GM23248 (cell line): ENCODE data around the gene PLCL2. TPM values are rescaled to one million over a fixed set of nuclear protein-coding genes. Genes with fewer than 3 reads are reported as not detected.
A peak's percentile ranks its signal among the peaks of the same experiment; 100 is the strongest.

Experiments used
- DNase-seq: peaks from one replicate; pipeline ENCODE4 v3.0.0-alpha.2; 2015
- H2AFZ ChIP-seq: fragments of 200-600 bp; sonication (generic); 2 replicates; pipeline ENCODE4 v1.6.1; 2016; ENCODE audit warnings: antibody characterized with exemption
- H3F3A ChIP-seq: fragments of 200-600 bp; sonication (generic); 2 replicates; pipeline ENCODE4 v1.6.1; 2016; ENCODE audit warnings: mild to moderate bottlenecking, antibody characterized with exemption, mixed run types; ENCODE audit not compliant: insufficient read depth
- H3K27ac ChIP-seq: fragments of 200-600 bp; sonication (generic); 2 replicates; pipeline ENCODE4 v1.5.1; 2016; ENCODE audit warnings: mild to moderate bottlenecking
- H3K27me3 ChIP-seq: fragments of 200-600 bp; sonication (generic); replicated peaks from 2 replicates; pipeline ENCODE4 v1.6.1; 2016; ENCODE audit warnings: mild to moderate bottlenecking; ENCODE audit not compliant: insufficient read depth
- H3K36me3 ChIP-seq: fragments of 200-600 bp; sonication (generic); 2 replicates; pipeline ENCODE4 v1.6.1; 2016; ENCODE audit warnings: low read depth, mild to moderate bottlenecking
- H3K4me1 ChIP-seq: fragments of 200-600 bp; sonication (generic); 2 replicates; pipeline ENCODE4 v1.6.1; 2016; ENCODE audit warnings: mild to moderate bottlenecking; ENCODE audit not compliant: insufficient read depth
- H3K4me2 ChIP-seq: fragments of 200-600 bp; sonication (generic); one replicate; pipeline ENCODE4 v1.6.1; 2016; ENCODE audit warnings: mild to moderate bottlenecking; ENCODE audit not compliant: unreplicated experiment
- H3K4me3 ChIP-seq: fragments of 200-600 bp; sonication (generic); 2 replicates; pipeline ENCODE4 v1.5.1; 2016; ENCODE audit warnings: mild to moderate bottlenecking
- H3K79me2 ChIP-seq: fragments of 200-600 bp; sonication (generic); 2 replicates; pipeline ENCODE4 v1.6.1; 2016; ENCODE audit warnings: mild to moderate bottlenecking; ENCODE audit not compliant: insufficient read depth
- H3K9ac ChIP-seq: fragments of 200-600 bp; sonication (generic); 2 replicates; pipeline ENCODE4 v1.6.1; 2016; ENCODE audit warnings: mild to moderate bottlenecking
- H3K9me2 ChIP-seq: fragments of 200-600 bp; sonication (generic); 2 replicates; pipeline ENCODE4 v1.6.1; 2016; ENCODE audit warnings: mixed run types, mild to moderate bottlenecking, moderate library complexity; ENCODE audit not compliant: insufficient read depth
- H3K9me3 ChIP-seq: fragments of 200-600 bp; sonication (generic); one replicate; pipeline ENCODE4 v1.6.1; 2017; ENCODE audit warnings: low read depth
- H4K20me1 ChIP-seq: fragments of 200-600 bp; sonication (generic); 2 replicates; pipeline ENCODE4 v1.6.0; 2016; ENCODE audit not compliant: insufficient read depth
- EZH2 ChIP-seq: fragments of 200-600 bp; sonication (generic); IDR thresholded peaks from 2 replicates; pipeline ENCODE4 v1.6.1; 2018; ENCODE audit warnings: antibody characterized with exemption, mild to moderate bottlenecking; ENCODE audit not compliant: insufficient read depth, poor library complexity, severe bottlenecking
- EZH2phosphoT487 ChIP-seq: fragments of 200-600 bp; sonication (generic); IDR thresholded peaks from 2 replicates; pipeline ENCODE4 v1.6.1; 2018; ENCODE audit warnings: antibody characterized with exemption, moderate library complexity, mild to moderate bottlenecking, low read depth; ENCODE audit not compliant: insufficient read depth
- WGBS, 2 experiments: methylation state at CpG; one replicate each; pipeline ENCODE4 v1.1.6; 2015 to 2017; ENCODE audit warnings: low lambda C conversion rate in 2 of 2, low coverage in 1 of 2; ENCODE audit errors: missing lambda C conversion rate in 2 of 2; 5-methylcytosine and 5-hydroxymethylcytosine counted together
- in situ Hi-C: fragments of 300-500 bp; cut with MboI; formaldehyde crosslinking; loops from 2 replicates; pipeline ENCODE4 v1.15.0; 2020
- polyA plus RNA-seq: library from polyadenylated mRNA; unstranded; fragments of >200 nt; fragmentation: Nextera tagmentation; extraction: Ambion mirVana; gene quantifications from 2 replicates; pipeline ENCODE4 v1.2.1, GENCODE V29; 2016
- total RNA-seq: library from RNA; depleted of rRNA; stranded (reverse); fragments of >200 nt; shearing (Covaris generic); gene quantifications from 2 replicates; pipeline ENCODE4 v1.2.3, GENCODE V29; 2014

PLCL2 gene
- total and polyA plus RNA-seq, 2 experiments from 2014 or later = 1.4 to 5.1 TPM

DNA sequence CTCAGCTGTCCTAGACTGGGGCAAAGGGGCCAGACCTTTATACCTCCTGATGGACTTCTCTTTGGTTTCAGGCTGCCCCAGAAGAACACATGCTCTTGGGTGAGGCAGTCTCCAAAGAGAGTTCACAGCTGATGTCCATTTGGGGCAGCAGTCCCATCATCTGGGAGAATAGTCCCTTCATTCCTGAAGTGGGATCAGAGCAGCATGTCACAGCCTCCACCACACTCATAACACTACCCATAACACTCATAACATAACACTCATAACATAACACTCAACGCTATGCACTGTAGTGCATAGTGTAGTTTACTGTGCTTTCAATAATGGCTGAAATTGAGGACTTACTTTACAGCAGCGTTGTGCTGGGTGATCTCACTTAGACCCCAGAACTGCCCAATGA lies 36.7 kb upstream of the PLCL2 start:
- 85 to 94% methylated on average over 2 of the region's 2 CpGs for WGBS, 2 experiments
- no peaks in the 10 kb centered on the region for H4K20me1 ChIP-seq
- TF ChIP-seq EZH2phosphoT487 (no peak), EZH2 (no peak)
- no peaks in the 10 kb centered on the region for H3K4me1 ChIP-seq
- H3K4me2 ChIP-seq = no peak overlapping the region
- no peaks in the 10 kb centered on the region for H3K9me2 ChIP-seq
- H3K9ac ChIP-seq = no peak overlapping the region
- no peaks in the 10 kb centered on the region for H3F3A ChIP-seq
- H2AFZ ChIP-seq = no peak overlapping the region
- no peak for DNase-seq
- H3K4me3 ChIP-seq = no peak overlapping the region
- in situ Hi-C loops = no loop called here
- H3K36me3 ChIP-seq = no peaks in the 10 kb centered on the region
- H3K79me2 ChIP-seq = no peaks in the 10 kb centered on the region
- no peak overlapping the region for H3K27ac ChIP-seq
- no peaks in the 10 kb centered on the region for H3K9me3 ChIP-seq
- no peaks in the 10 kb centered on the region for H3K27me3 ChIP-seq

DNA sequence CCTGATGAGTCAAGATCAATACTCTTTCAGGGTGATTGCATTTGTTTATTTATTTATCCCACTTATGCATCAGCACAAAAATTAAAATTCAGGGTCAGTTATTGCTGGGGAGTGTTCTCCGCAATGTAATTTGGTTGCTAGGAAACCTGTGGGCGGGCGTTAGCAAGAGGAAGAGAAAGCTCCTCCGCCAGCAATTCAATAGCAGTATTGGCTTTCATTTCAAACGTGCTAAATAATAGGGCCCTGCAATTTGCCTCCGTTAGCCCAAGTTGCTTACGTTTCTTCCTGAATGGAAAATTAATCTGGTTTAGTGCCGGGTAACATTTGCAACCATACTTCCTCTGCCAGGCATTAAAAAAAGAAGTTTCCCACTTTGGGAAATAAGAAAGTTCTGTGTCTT lies 35.5 kb upstream of the PLCL2 start:
- Histone ChIP-seq H3K27me3 (no peaks in the 10 kb centered on the region), H2AFZ (no peak overlapping the region), H3K9me3 (no peaks in the 10 kb centered on the region), H3K36me3 (no peaks in the 10 kb centered on the region), H3K9ac (no peak overlapping the region), H3K27ac (no peak overlapping the region), H3K4me3 (no peak overlapping the region), H3F3A (no peaks in the 10 kb centered on the region), H3K4me1 (no peaks in the 10 kb centered on the region), H4K20me1 (no peaks in the 10 kb centered on the region), H3K4me2 (no peak overlapping the region), H3K9me2 (no peaks in the 10 kb centered on the region), H3K79me2 (no peaks in the 10 kb centered on the region)
- no peak for DNase-seq
- in situ Hi-C loops = no loop called here
- TF ChIP-seq EZH2 (no peak), EZH2phosphoT487 (no peak)
- 65 to 68% methylated on average over 8 of the region's 8 CpGs for WGBS, 2 experiments

DNA sequence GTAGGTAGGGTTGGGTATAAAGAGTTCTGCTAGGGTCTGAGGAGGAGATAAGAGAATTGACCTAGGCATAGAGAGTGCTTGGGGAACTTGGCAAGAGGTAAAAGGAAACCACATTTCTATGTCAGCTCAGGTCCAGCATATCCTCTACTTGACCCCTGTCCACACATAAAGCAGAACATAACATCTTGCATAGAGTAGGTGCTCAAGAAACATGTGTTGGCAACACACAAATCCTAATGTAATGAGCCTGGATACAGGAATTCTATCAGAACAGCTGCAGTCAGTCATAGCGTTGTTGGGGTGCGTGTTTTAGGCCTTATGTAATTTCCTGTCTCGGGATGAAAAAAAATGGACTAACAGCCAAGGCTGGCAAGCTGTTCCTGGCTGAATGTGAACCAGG lies 35.0 kb upstream of the PLCL2 start:
- no peaks in the 10 kb centered on the region for H3K27me3 ChIP-seq
- no peaks in the 10 kb centered on the region for H3K9me2 ChIP-seq
- H3K9ac ChIP-seq = no peak overlapping the region
- no peaks in the 10 kb centered on the region for H3K79me2 ChIP-seq
- peak; percentile 51 for DNase-seq
- no peaks in the 10 kb centered on the region for H3K36me3 ChIP-seq
- no peak for TF ChIP-seq EZH2
- no peaks in the 10 kb centered on the region for H3F3A ChIP-seq
- no peaks in the 10 kb centered on the region for H4K20me1 ChIP-seq
- in situ Hi-C loops = no loop called here
- WGBS, 2 experiments = 3 to 8% methylated on average over 3 of the region's 3 CpGs
- H3K4me1 ChIP-seq = no peaks in the 10 kb centered on the region
- H2AFZ ChIP-seq = no peak overlapping the region
- H3K4me2 ChIP-seq = no peak overlapping the region
- no peaks in the 10 kb centered on the region for H3K9me3 ChIP-seq
- no peak overlapping the region for H3K27ac ChIP-seq
- no peak overlapping the region for H3K4me3 ChIP-seq

DNA sequence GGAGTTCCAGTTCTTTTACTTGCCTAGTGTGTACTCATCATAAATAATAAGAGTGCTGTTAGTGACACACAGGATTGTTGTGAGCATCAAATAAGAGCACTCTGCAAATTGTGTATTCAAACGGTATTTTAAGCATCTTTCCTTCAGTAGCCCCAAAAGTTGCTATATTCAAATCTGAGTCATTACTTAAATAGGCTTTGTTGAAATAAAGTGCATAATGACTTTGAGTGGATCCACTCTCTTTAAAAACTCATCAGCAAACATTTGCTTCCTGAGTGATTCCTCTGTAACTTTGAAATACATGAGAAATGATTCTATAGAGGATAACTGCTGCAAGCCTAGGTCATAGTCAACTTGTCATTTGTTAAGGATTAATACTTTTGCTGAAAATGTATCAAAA lies 29.3 kb upstream of the PLCL2 start:
- 88 to 93% methylated on average over 1 of the region's 1 CpG for WGBS, 2 experiments

DNA sequence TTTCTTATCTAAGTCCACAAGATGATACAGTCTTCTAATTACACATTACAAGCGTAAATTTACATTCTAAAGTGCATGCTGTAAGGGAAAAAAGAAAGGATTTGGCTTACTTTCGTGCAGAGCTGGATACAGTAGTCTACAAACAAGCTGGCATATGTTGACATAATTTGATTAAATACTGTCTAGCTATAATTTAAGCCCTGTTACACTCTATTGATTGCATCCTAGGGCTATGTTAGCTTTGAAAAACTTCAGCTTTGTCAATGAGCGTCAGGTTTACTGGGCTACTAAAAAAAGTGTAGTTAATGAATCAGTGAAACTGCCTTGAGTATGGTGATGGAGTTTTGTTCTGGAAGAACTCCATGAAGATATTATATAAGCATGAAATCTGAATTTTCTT lies 24.5 kb upstream of the PLCL2 start:
- H3K9me3 ChIP-seq = no peaks in the 10 kb centered on the region
- in situ Hi-C loops = no loop called here
- no peaks in the 10 kb centered on the region for H4K20me1 ChIP-seq
- WGBS, 2 experiments = 85 to 91% methylated on average over 3 of the region's 3 CpGs
- no peak for TF ChIP-seq EZH2
- TF ChIP-seq EZH2phosphoT487 = no peak
- H3F3A ChIP-seq = peaks cover 13% of the 10 kb centered on the region
- no peak overlapping the region for H3K4me3 ChIP-seq
- no peaks in the 10 kb centered on the region for H3K36me3 ChIP-seq
- DNase-seq = no peak
- no peaks in the 10 kb centered on the region for H3K9me2 ChIP-seq
- H3K9ac ChIP-seq = no peak overlapping the region
- H2AFZ ChIP-seq = no peak overlapping the region
- H3K27me3 ChIP-seq = no peaks in the 10 kb centered on the region
- peaks cover 11% of the 10 kb centered on the region for H3K4me1 ChIP-seq
- H3K79me2 ChIP-seq = no peaks in the 10 kb centered on the region
- no peak overlapping the region for H3K27ac ChIP-seq
- no peak overlapping the region for H3K4me2 ChIP-seq

More for the DNA sequence above, 29.3 kb upstream of the PLCL2 start:
- H3K27ac ChIP-seq = no peak overlapping the region
- H3K4me1 ChIP-seq = no peaks in the 10 kb centered on the region
- H3K9me2 ChIP-seq = no peaks in the 10 kb centered on the region
- no peak overlapping the region for H3K9ac ChIP-seq
- no peak for TF ChIP-seq EZH2
- TF ChIP-seq EZH2phosphoT487 = no peak
- no peak overlapping the region for H2AFZ ChIP-seq
- H3K27me3 ChIP-seq = no peaks in the 10 kb centered on the region
- no peak for DNase-seq
- H3K4me2 ChIP-seq = no peak overlapping the region
- H3K36me3 ChIP-seq = no peaks in the 10 kb centered on the region
- no peaks in the 10 kb centered on the region for H3K79me2 ChIP-seq
- H4K20me1 ChIP-seq = no peaks in the 10 kb centered on the region
- in situ Hi-C loops = no loop called here
- H3K9me3 ChIP-seq = no peaks in the 10 kb centered on the region
- H3K4me3 ChIP-seq = no peak overlapping the region
- H3F3A ChIP-seq = no peaks in the 10 kb centered on the region
